HEK293 (cell line): Measurements from ENCODE around the gene OTOP3.

Experiments
- CTCF ChIP-seq: fragments of 450-650 bp; formaldehyde crosslinking; IDR thresholded peaks from 2 replicates; pipeline ENCODE4 v1.5.1; 2016; ENCODE audit warnings: missing biosample characterization, missing genetic modification characterization
- MYNN ChIP-seq: fragments of 450-650 bp; formaldehyde crosslinking; IDR thresholded peaks from 2 replicates; pipeline ENCODE4 v1.5.1; 2016; ENCODE audit warnings: missing biosample characterization, missing genetic modification characterization, borderline replicate concordance
- SETDB1 ChIP-seq: IDR thresholded peaks from one replicate; pipeline ENCODE4 v1.6.1; 2017; ENCODE audit warnings: mild to moderate bottlenecking, low read length, moderate library complexity, mixed read lengths; ENCODE audit not compliant: insufficient read length
- ZNF221 ChIP-seq: fragments of 450-650 bp; formaldehyde crosslinking; IDR thresholded peaks from 2 replicates; pipeline ENCODE4 v1.5.1; 2017; ENCODE audit warnings: missing biosample characterization, missing genetic modification characterization, borderline replicate concordance
- ZNF266 ChIP-seq: fragments of 450-650 bp; formaldehyde crosslinking; IDR thresholded peaks from 2 replicates; pipeline ENCODE4 v1.5.1; 2016; ENCODE audit warnings: missing biosample characterization, missing genetic modification characterization, low read depth
- ZNF274 ChIP-seq, 2 experiments: fragments of 200-500 bp in 1 of 2; fragments of 450-650 bp in 1 of 2; sonication (Bioruptor generic) in 1 of 2; formaldehyde crosslinking in 1 of 2; IDR thresholded peaks; 2 replicates each; pipeline versions ENCODE4 v1.5.1 to v1.6.1; 2014 to 2016; ENCODE audit warnings: borderline replicate concordance in 1 of 2, inconsistent platforms in 1 of 2, low read length in 1 of 2, missing biosample characterization in 1 of 2, missing genetic modification characterization in 1 of 2
- ZNF426 ChIP-seq: fragments of 450-650 bp; formaldehyde crosslinking; IDR thresholded peaks from 2 replicates; pipeline ENCODE4 v1.5.1; 2017; ENCODE audit warnings: missing biosample characterization, missing genetic modification characterization, mild to moderate bottlenecking, inconsistent platforms, moderate library complexity
- ZNF670 ChIP-seq: fragments of 450-650 bp; formaldehyde crosslinking; IDR thresholded peaks from 2 replicates; pipeline ENCODE4 v1.5.1; 2016; ENCODE audit warnings: missing biosample characterization, missing genetic modification characterization, low read depth
- TF ChIP-seq, protein P1 (sequence below): fragments of 450-650 bp; formaldehyde crosslinking; IDR thresholded peaks from 2 replicates; pipeline ENCODE4 v1.5.1; 2016; ENCODE audit warnings: missing biosample characterization, missing genetic modification characterization
- TF ChIP-seq, protein P2 (sequence below): fragments of 450-650 bp; IDR thresholded peaks from 2 replicates; pipeline ENCODE4 v1.5.1; 2018; ENCODE audit warnings: missing biosample characterization, mild to moderate bottlenecking, missing genetic modification characterization

GRCh38 chr17:74900208-74900607 lies 35.5 kb upstream of the OTOP3 start:
- TF ChIP-seq CTCF (tag by site-specific recombination) (no peak), ZNF221 (tag by site-specific recombination) (no peak), ZNF266 (tag by site-specific recombination) (no peak), ZNF426 (tag by site-specific recombination) (no peak), SETDB1 (no peak), ZNF274 (IDR thresholded peaks at IDR 0.05; ENCODE audit: low read length) (no peak), ZNF274 (tag by site-specific recombination; IDR thresholded peaks at IDR 0.05; ENCODE audit: borderline replicate concordance) (no peak), ZNF670 (tag by site-specific recombination) (no peak), MYNN (tag by site-specific recombination) (no peak)
- TF ChIP-seq, protein P1, sequence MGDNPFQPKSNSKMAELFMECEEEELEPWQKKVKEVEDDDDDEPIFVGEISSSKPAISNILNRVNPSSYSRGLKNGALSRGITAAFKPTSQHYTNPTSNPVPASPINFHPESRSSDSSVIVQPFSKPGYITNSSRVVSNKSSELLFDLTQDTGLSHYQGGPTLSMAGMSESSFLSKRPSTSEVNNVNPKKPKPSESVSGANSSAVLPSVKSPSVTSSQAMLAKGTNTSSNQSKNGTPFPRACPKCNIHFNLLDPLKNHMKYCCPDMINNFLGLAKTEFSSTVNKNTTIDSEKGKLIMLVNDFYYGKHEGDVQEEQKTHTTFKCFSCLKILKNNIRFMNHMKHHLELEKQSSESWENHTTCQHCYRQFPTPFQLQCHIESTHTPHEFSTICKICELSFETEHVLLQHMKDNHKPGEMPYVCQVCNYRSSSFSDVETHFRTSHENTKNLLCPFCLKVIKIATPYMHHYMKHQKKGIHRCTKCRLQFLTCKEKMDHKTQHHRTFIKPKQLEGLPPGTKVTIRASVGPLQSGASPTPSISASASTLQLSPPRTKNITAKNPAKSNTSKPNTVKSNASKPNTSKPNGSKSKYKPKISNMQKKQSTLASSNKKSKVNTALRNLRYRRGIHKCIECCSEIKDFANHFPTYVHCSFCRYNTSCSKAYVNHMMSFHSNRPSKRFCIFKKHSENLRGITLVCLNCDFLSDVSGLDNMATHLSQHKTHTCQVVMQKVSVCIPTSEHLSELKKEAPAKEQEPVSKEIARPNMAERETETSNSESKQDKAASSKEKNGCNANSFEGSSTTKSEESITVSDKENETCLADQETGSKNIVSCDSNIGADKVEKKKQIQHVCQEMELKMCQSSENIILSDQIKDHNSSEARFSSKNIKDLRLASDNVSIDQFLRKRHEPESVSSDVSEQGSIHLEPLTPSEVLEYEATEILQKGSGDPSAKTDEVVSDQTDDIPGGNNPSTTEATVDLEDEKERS (tag by site-specific recombination): no peak
- TF ChIP-seq, protein P2, sequence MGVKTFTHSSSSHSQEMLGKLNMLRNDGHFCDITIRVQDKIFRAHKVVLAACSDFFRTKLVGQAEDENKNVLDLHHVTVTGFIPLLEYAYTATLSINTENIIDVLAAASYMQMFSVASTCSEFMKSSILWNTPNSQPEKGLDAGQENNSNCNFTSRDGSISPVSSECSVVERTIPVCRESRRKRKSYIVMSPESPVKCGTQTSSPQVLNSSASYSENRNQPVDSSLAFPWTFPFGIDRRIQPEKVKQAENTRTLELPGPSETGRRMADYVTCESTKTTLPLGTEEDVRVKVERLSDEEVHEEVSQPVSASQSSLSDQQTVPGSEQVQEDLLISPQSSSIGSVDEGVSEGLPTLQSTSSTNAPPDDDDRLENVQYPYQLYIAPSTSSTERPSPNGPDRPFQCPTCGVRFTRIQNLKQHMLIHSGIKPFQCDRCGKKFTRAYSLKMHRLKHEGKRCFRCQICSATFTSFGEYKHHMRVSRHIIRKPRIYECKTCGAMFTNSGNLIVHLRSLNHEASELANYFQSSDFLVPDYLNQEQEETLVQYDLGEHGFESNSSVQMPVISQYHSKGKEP (tag by site-specific recombination): no peak
